Measurements from ENCODE around the gene CD200.

Gene CD200

GRCh38 chr3:112405845-112406244 lies 72.9 kb downstream of the CD200 start:
- TF ChIP-seq CTCF (IDR thresholded peaks at IDR 0.05) (no peak), ZFX (IDR thresholded peaks at IDR 0.05; ENCODE audit: borderline replicate concordance) (no peak)
- no peak overlapping the region for H3K27ac ChIP-seq

GRCh38 chr3:112407214-112407887 lies 74.4 kb downstream of the CD200 start:
- TF ChIP-seq CTCF (IDR thresholded peaks at IDR 0.05) (no peak), ZFX (IDR thresholded peaks at IDR 0.05; ENCODE audit: borderline replicate concordance) (no peak)
- H3K27ac ChIP-seq = peak overlapping the region; percentile 46

- H3K27ac ChIP-seq = peak overlapping the region; percentile 46
- no peak for TF ChIP-seq CTCF (IDR thresholded peaks at IDR 0.05)
- no peak for TF ChIP-seq ZFX (IDR thresholded peaks at IDR 0.05; ENCODE audit: borderline replicate concordance)
Measured at GRCh38 chr3:112407888-112408702, 75.1 kb downstream of the CD200 start.

- TF ChIP-seq ZFX (IDR thresholded peaks at IDR 0.05; ENCODE audit: borderline replicate concordance) (no peak), CTCF (IDR thresholded peaks at IDR 0.05) (no peak)
- H3K27ac ChIP-seq = peak overlapping the region; percentile 46
Measured at GRCh38 chr3:112409041-112409440, 76.1 kb downstream of the CD200 start.

GRCh38 chr3:112411425-112411824 lies 78.5 kb downstream of the CD200 start:
- no peak for TF ChIP-seq CTCF (IDR thresholded peaks at IDR 0.05)
- no peak for TF ChIP-seq ZFX (IDR thresholded peaks at IDR 0.05; ENCODE audit: borderline replicate concordance)
- H3K27ac ChIP-seq = no peak overlapping the region
